ENCODE results near the gene CAPZA2.

- no peak for TF ChIP-seq ZNF143 (CRISPR knock-in tag; IDR thresholded peaks at IDR 0.05)
- no peak for TF ChIP-seq SMAD3 (CRISPR knock-in tag; conservative IDR thresholded peaks at IDR 0.05)
- TF ChIP-seq CHD1 (IDR thresholded peaks at IDR 0.05; ENCODE audit: low read length): no peak
- no peak for TF ChIP-seq RAD21 (CRISPR knock-in tag; conservative IDR thresholded peaks at IDR 0.05 in 1 of 2, IDR thresholded peaks at IDR 0.05 in 1 of 2)
- TF ChIP-seq POLR2AphosphoS5 (IDR thresholded peaks at IDR 0.05; ENCODE audit: control insufficient read depth, insufficient read depth, low read depth, low read length): no peak
- TF ChIP-seq FOXA1 (IDR thresholded peaks at IDR 0.05; ENCODE audit: borderline replicate concordance): no peak
- TF ChIP-seq CTCF (IDR thresholded peaks at IDR 0.05 in 2 of 3, conservative IDR thresholded peaks at IDR 0.05 in 1 of 3; ENCODE audit: insufficient read depth in 2 of 3, low read depth in 1 of 3, low read length in 3 of 3): no peak
Observed at GRCh38 chr7:116956477-116956804, 94.1 kb downstream of the CAPZA2 start.

All from K562 (cell line).